ENCODE data around the gene KLF3.
A peak's percentile ranks its signal among the peaks of the same experiment; 100 is the strongest.

KLF3 gene

GRCh38 chr4:38694330-38694729 lies 30.3 kb downstream of the KLF3 start:
- no peak for DNase-seq (ENCODE audit: low read depth)
- H3K4me3 ChIP-seq (replicated peaks; ENCODE audit: low read depth, low read length): no peak overlapping the region
- TF ChIP-seq CTCF (IDR thresholded peaks at IDR 0.05; ENCODE audit: low read length, missing control alignments): no peak

GRCh38 chr4:38695809-38696208 lies 31.8 kb downstream of the KLF3 start:
- no peak overlapping the region for H3K4me3 ChIP-seq (replicated peaks; ENCODE audit: low read depth, low read length)
- no peak for TF ChIP-seq CTCF (IDR thresholded peaks at IDR 0.05; ENCODE audit: low read length, missing control alignments)
- DNase-seq (ENCODE audit: low read depth): no peak

- DNase-seq (ENCODE audit: low read depth): peak; percentile 63
- no peak for TF ChIP-seq CTCF (IDR thresholded peaks at IDR 0.05; ENCODE audit: low read length, missing control alignments)
- no peak overlapping the region for H3K4me3 ChIP-seq (replicated peaks; ENCODE audit: low read depth, low read length)
Measured at GRCh38 chr4:38696697-38697096, 32.7 kb downstream of the KLF3 start.

GRCh38 chr4:38698176-38698575 lies 34.2 kb downstream of the KLF3 start:
- DNase-seq (ENCODE audit: low read depth): no peak
- TF ChIP-seq CTCF (IDR thresholded peaks at IDR 0.05; ENCODE audit: low read length, missing control alignments): no peak
- H3K4me3 ChIP-seq (replicated peaks; ENCODE audit: low read depth, low read length): no peak overlapping the region

GRCh38 chr4:38699112-38699511 lies 35.1 kb downstream of the KLF3 start:
- H3K4me3 ChIP-seq (replicated peaks; ENCODE audit: low read depth, low read length): no peak overlapping the region
- DNase-seq (ENCODE audit: low read depth): no peak
- TF ChIP-seq CTCF (IDR thresholded peaks at IDR 0.05; ENCODE audit: low read length, missing control alignments): no peak

GRCh38 chr4:38703635-38704034 lies 39.6 kb downstream of the KLF3 start:
- H3K4me3 ChIP-seq (replicated peaks; ENCODE audit: low read depth, low read length): no peak overlapping the region
- no peak for TF ChIP-seq CTCF (IDR thresholded peaks at IDR 0.05; ENCODE audit: low read length, missing control alignments)
- no peak for DNase-seq (ENCODE audit: low read depth)

GRCh38 chr4:38704622-38705154 lies 40.7 kb downstream of the KLF3 start:
- no peak overlapping the region for H3K4me3 ChIP-seq (replicated peaks; ENCODE audit: low read depth, low read length)
- no peak for DNase-seq (ENCODE audit: low read depth)
- no peak for TF ChIP-seq CTCF (IDR thresholded peaks at IDR 0.05; ENCODE audit: low read length, missing control alignments)

All from fibroblast of pulmonary artery (primary cell).